K562 (cell line): ENCODE measurements around the gene PPP1R9A. TPM values are rescaled to one million over a fixed set of nuclear protein-coding genes. Genes with fewer than 3 reads are reported as not detected.

Experiments used
- ATAC-seq: fragments of 200-7000 bp; cut with Tn5 transposase; 3 replicates; pipeline ENCODE4 v1.9.1; 2020; ENCODE audit warnings: moderate library complexity
- BruUV-seq: library from RNA; stranded (reverse); fragments of 400-500 nt; replicated peaks from 2 replicates; lab custom pipeline; 2021; lab: Mats Ljungman, UMichigan
- CTCF ChIA-PET: fragments of 300-600 bp; formaldehyde crosslinking; extraction: SDS; loops from one replicate; lab custom pipeline; 2021; ENCODE audit warnings: low intra/inter-chr PET ratio; lab: Yijun Ruan, JAX
- POLR2A ChIA-PET: fragments of 300-600, 350-650 bp; sonication (Branson Sonifier 250); formaldehyde crosslinking; extraction: SDS; loops from one replicate; lab custom pipeline; 2021; ENCODE audit warnings: antibody characterized with exemption, inconsistent platforms; lab: Yijun Ruan, JAX
- DNase-seq, 4 experiments: peaks; one replicate each; pipeline versions ENCODE4 v3.0.0 to v3.0.0-alpha.2; 2011 to 2018; ENCODE audit warnings: low spot score in 3 of 4, mixed read lengths in 3 of 4; ENCODE audit errors: extremely low read depth in 1 of 4
- FAIRE-seq: peaks from 2 replicates; lab custom pipeline; 2011; peaks lifted over from hg19 to GRCh38; lab: Jason Lieb, UNC
- H2AFZ ChIP-seq: 2 replicates; pipeline ENCODE4 v1.6.0; 2011; ENCODE audit warnings: low read depth, low read length, control low read depth, inconsistent platforms
- H3K27ac ChIP-seq: fragments of 200-600 bp; 3 replicates; pipeline ENCODE4 v1.8.0; 2011; ENCODE audit warnings: low read depth, mild to moderate bottlenecking, control low read depth, inconsistent platforms, low read length, moderate library complexity, mixed read lengths; ENCODE audit errors: extremely low read depth
- H3K27me3 ChIP-seq, 2 experiments: fragments of 300-600 bp in 1 of 2; 2 replicates in 1 of 2; 3 replicates in 1 of 2; pipeline versions ENCODE4 v1.6.0 to v1.8.0; 2011; ENCODE audit warnings: inconsistent platforms in 2 of 2, low read length in 2 of 2, mild to moderate bottlenecking in 1 of 2, mixed read lengths in 1 of 2, moderate library complexity in 1 of 2; ENCODE audit not compliant: control insufficient read depth in 2 of 2, insufficient read depth in 2 of 2
- H3K36me3 ChIP-seq: fragments of 300-600 bp; 3 replicates; pipeline ENCODE4 v1.8.0; 2011; ENCODE audit warnings: mild to moderate bottlenecking, low read length, inconsistent platforms; ENCODE audit not compliant: control insufficient read depth, insufficient read depth
- H3K4me1 ChIP-seq, 2 experiments: fragments of 200-600 bp in 1 of 2; replicated peaks in 1 of 2; 2 replicates in 1 of 2; 3 replicates in 1 of 2; pipeline versions ENCODE4 v1.5.1 to v1.8.0; 2011; ENCODE audit warnings: inconsistent platforms in 2 of 2, low read length in 2 of 2, mild to moderate bottlenecking in 1 of 2, mixed read lengths in 1 of 2, moderate library complexity in 1 of 2; ENCODE audit not compliant: control insufficient read depth in 2 of 2, insufficient read depth in 2 of 2
- H3K4me2 ChIP-seq: 2 replicates; pipeline ENCODE4 v1.6.1; 2011; ENCODE audit warnings: low read length, control low read depth, inconsistent platforms, mixed read lengths; ENCODE audit not compliant: insufficient read depth
- H3K4me3 ChIP-seq: fragments of 200-600 bp; sonication (generic), shearing (Covaris generic); 2 replicates; pipeline ENCODE4 v1.5.1; 2016; ENCODE audit warnings: control low read depth, inconsistent platforms
- H3K79me2 ChIP-seq: fragments of 200-600 bp; 3 replicates; pipeline ENCODE4 v1.8.0; 2011; ENCODE audit warnings: low read length, inconsistent platforms; ENCODE audit not compliant: control insufficient read depth, insufficient read depth
- H3K9ac ChIP-seq, 2 experiments: 2 replicates each; pipeline versions ENCODE4 v1.6.0 to v1.6.1; 2011; ENCODE audit warnings: low read depth in 2 of 2, low read length in 2 of 2, control low read depth in 1 of 2, inconsistent platforms in 1 of 2, mild to moderate bottlenecking in 1 of 2, mixed read lengths in 1 of 2; ENCODE audit not compliant: insufficient read depth in 1 of 2
- H3K9me1 ChIP-seq: one replicate; pipeline ENCODE4 v1.6.0; 2011; ENCODE audit warnings: inconsistent platforms, mild to moderate bottlenecking, low read length, moderate library complexity; ENCODE audit not compliant: control insufficient read depth, insufficient read depth
- H3K9me3 ChIP-seq: replicated peaks from 2 replicates; pipeline ENCODE4 v1.5.1; 2011; ENCODE audit warnings: low read depth, low read length, inconsistent platforms; ENCODE audit not compliant: control insufficient read depth, insufficient read depth
- H4K20me1 ChIP-seq: replicated peaks from 2 replicates; pipeline ENCODE4 v1.6.1; 2011; ENCODE audit warnings: low read length, inconsistent platforms, mixed read lengths; ENCODE audit not compliant: control insufficient read depth, insufficient read depth
- ARID2 ChIP-seq: fragments of 450-650 bp; IDR thresholded peaks from 2 replicates; pipeline ENCODE4 v1.6.1; 2017; ENCODE audit warnings: antibody characterized with exemption, mild to moderate bottlenecking
- ATF1 ChIP-seq, 2 experiments: fragments of 450-650 bp in 1 of 2; IDR thresholded peaks; 2 replicates each; pipeline ENCODE4 v1.6.1; 2016; ENCODE audit warnings: missing compliant biosample characterization in 1 of 2, missing genetic modification characterization in 1 of 2
- KLF10 ChIP-seq: fragments of 250-450 bp; sonication (Bioruptor Pico); IDR thresholded peaks from 2 replicates; pipeline ENCODE4 v1.6.1; 2021; ENCODE audit warnings: matching md5 sums
- MECOM ChIP-seq: fragments of 250-450 bp; sonication (Bioruptor Pico); IDR thresholded peaks from 2 replicates; pipeline ENCODE4 v1.8.0; 2022; ENCODE audit warnings: inconsistent platforms
- SIX5 ChIP-seq, 2 experiments: IDR thresholded peaks; 2 replicates each; pipeline ENCODE4 v1.6.1; 2011; ENCODE audit warnings: low read length in 2 of 2, borderline replicate concordance in 1 of 2, low read depth in 1 of 2, mild to moderate bottlenecking in 1 of 2, moderate library complexity in 1 of 2; ENCODE audit not compliant: insufficient read depth in 1 of 2
- ZNF175 ChIP-seq: fragments of 200-800 bp; sonication (Bioruptor generic); IDR thresholded peaks from 2 replicates; pipeline ENCODE4 v1.6.1; 2016; ENCODE audit warnings: low read depth, mild to moderate bottlenecking, missing genetic modification characterization, missing compliant biosample characterization
- ZNF184 ChIP-seq: sonication (generic); formaldehyde crosslinking; IDR thresholded peaks from 2 replicates; pipeline ENCODE4 v1.5.0; 2020; ENCODE audit warnings: missing genetic modification reagents
- ZNF354B ChIP-seq: fragments of 250-450 bp; sonication (Bioruptor Pico); IDR thresholded peaks from 2 replicates; pipeline ENCODE4 v1.4.0; 2020
- ZNF436 ChIP-seq: fragments of 250-450, 450-650 bp; sonication (Bioruptor Pico); formaldehyde crosslinking; IDR thresholded peaks from 2 replicates; pipeline ENCODE4 v1.7.0; 2020; ENCODE audit warnings: mild to moderate bottlenecking
- WGBS: fragments of 100-300 bp; shearing (Covaris generic); methylation state at CpG from one replicate; pipeline ENCODE4 v1.1.6; 2016; ENCODE audit warnings: low coverage, mixed read lengths; ENCODE audit not compliant: insufficient coverage; ENCODE audit errors: missing lambda C conversion rate; 5-methylcytosine and 5-hydroxymethylcytosine counted together
- in situ Hi-C: fragments of 300-500 bp; cut with MboI; formaldehyde crosslinking; loops from 4 replicates; pipeline ENCODE4 v1.15.0; 2018; ENCODE audit warnings: inconsistent platforms, mixed read lengths
- intact Hi-C: fragments of 100-400 bp; cut with micrococcal nuclease; formaldehyde crosslinking; loops from 2 replicates; pipeline ENCODE4 v1.14.2; 2022
- polyA plus RNA-seq, 8 experiments: library from polyadenylated mRNA; depleted of rRNA in 4 of 8; stranded (reverse) in 5 of 8; unstranded in 3 of 8; fragments of >200 nt; fragmentation: Nextera tagmentation in 2 of 8; fragmentation: Illumina TruSeq in 1 of 8; extraction: Ambion mirVana in 2 of 8; extraction: Trizol in 1 of 8; gene quantifications; 2 replicates each; pipeline versions ENCODE4 v1.2.1 to v1.2.3, GENCODE V29; 2011 to 2014; ENCODE audit warnings: inconsistent platforms in 1 of 8, missing spikeins in 1 of 8
- total RNA-seq, 7 experiments: library from RNA; depleted of rRNA in 6 of 7; stranded (reverse); fragments of >200 nt in 6 of 7; fragmentation: Illumina TruSeq in 2 of 7; extraction: Trizol in 2 of 7; gene quantifications; 2 replicates each; pipeline versions ENCODE4 v1.2.1 to v1.2.3, GENCODE V29; 2011 to 2021; ENCODE audit warnings: low replicate concordance in 1 of 7
- TF ChIP-seq, protein P1 (sequence below): fragments of 250-450 bp; sonication (Bioruptor Pico); IDR thresholded peaks from 2 replicates; pipeline ENCODE4 v1.4.0; 2020; ENCODE audit warnings: borderline replicate concordance
- TF ChIP-seq, protein P2 (sequence below), 2 experiments: fragments of 450-650 bp; formaldehyde crosslinking in 1 of 2; IDR thresholded peaks; 2 replicates each; pipeline versions ENCODE4 v1.4.0 to v1.6.1; 2014 to 2020; ENCODE audit warnings: mild to moderate bottlenecking in 2 of 2, borderline replicate concordance in 1 of 2, low read depth in 1 of 2

The PPP1R9A gene
- total and polyA plus RNA-seq, 9 of the 15 experiments (the other 6 are each of a cell fraction or from before 2014, with no cell fraction given) = 0.24 TPM; not detected in 8

GRCh38 chr7:95322396-95322795, 415.0 kb downstream of the PPP1R9A start (continued):
- no peak for TF ChIP-seq SIX5 (IDR thresholded peaks at IDR 0.05; ENCODE audit: borderline replicate concordance in 1 of 2, insufficient read depth in 1 of 2, low read depth in 1 of 2, low read length in 2 of 2)
- TF ChIP-seq, all 486 proteins: peak for 0

DNA sequence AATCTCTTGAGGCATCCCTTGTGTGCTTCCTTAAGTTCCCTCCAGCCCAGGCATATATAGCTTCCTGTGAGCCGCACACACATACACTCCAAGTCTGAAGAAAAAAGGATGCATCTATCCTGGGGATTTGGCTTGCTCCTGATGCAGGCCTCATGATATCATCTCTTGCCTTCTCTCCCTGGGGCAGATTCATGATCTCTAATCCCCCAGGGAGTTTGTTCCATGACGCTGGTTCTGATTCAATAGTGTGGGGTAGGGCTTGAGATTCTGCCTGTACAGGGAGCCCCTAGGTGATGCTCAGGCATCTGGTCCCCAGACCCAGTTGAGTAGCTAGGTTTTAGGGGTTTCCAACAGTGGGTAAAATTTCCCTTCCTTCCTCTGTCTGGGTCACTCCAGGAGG, 415.5 kb downstream of the PPP1R9A start:
- Histone ChIP-seq H2AFZ (no peak overlapping the region), H3K9me1 (no peaks in the 10 kb centered on the region), H3K4me3 (no peak overlapping the region), H3K9ac (no peak overlapping the region), H4K20me1 (no peaks in the 10 kb centered on the region), H3K79me2 (no peaks in the 10 kb centered on the region), H3K36me3 (no peaks in the 10 kb centered on the region), H3K9me3 (no peaks in the 10 kb centered on the region), H3K27ac (no peak overlapping the region), H3K27me3 (peaks cover 0 to 7% of the 10 kb centered on the region in 2 experiments; a peak in 1 of 5 replicates), H3K4me2 (no peak overlapping the region), H3K4me1 (no peaks in the 10 kb centered on the region; a peak in 1 of 5 replicates)
- CTCF ChIA-PET = no interaction called here
- no peak for FAIRE-seq
- intact Hi-C loops = no loop called here
- 0% methylated on average over 2 of the region's 2 CpGs for WGBS
- ATAC-seq = no peak
- DNase-seq = no peak
- POLR2A ChIA-PET = no interaction called here
- no TSS peak for BruUV-seq
- in situ Hi-C loops = no loop called here
- TF ChIP-seq, protein P1, sequence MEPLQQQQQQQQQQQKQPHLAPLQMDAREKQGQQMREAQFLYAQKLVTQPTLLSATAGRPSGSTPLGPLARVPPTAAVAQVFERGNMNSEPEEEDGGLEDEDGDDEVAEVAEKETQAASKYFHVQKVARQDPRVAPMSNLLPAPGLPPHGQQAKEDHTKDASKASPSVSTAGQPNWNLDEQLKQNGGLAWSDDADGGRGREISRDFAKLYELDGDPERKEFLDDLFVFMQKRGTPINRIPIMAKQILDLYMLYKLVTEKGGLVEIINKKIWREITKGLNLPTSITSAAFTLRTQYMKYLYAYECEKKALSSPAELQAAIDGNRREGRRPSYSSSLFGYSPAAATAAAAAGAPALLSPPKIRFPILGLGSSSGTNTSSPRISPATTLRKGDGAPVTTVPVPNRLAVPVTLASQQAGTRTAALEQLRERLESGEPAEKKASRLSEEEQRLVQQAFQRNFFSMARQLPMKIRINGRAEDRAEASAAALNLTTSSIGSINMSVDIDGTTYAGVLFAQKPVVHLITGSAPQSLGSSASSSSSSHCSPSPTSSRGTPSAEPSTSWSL (CRISPR knock-in tag) = no peak
- TF ChIP-seq, protein P2, sequence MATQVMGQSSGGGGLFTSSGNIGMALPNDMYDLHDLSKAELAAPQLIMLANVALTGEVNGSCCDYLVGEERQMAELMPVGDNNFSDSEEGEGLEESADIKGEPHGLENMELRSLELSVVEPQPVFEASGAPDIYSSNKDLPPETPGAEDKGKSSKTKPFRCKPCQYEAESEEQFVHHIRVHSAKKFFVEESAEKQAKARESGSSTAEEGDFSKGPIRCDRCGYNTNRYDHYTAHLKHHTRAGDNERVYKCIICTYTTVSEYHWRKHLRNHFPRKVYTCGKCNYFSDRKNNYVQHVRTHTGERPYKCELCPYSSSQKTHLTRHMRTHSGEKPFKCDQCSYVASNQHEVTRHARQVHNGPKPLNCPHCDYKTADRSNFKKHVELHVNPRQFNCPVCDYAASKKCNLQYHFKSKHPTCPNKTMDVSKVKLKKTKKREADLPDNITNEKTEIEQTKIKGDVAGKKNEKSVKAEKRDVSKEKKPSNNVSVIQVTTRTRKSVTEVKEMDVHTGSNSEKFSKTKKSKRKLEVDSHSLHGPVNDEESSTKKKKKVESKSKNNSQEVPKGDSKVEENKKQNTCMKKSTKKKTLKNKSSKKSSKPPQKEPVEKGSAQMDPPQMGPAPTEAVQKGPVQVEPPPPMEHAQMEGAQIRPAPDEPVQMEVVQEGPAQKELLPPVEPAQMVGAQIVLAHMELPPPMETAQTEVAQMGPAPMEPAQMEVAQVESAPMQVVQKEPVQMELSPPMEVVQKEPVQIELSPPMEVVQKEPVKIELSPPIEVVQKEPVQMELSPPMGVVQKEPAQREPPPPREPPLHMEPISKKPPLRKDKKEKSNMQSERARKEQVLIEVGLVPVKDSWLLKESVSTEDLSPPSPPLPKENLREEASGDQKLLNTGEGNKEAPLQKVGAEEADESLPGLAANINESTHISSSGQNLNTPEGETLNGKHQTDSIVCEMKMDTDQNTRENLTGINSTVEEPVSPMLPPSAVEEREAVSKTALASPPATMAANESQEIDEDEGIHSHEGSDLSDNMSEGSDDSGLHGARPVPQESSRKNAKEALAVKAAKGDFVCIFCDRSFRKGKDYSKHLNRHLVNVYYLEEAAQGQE (IDR thresholded peaks at IDR 0.05; ENCODE audit: borderline replicate concordance) = no peak
- TF ChIP-seq, protein P2 (CRISPR knock-in tag; IDR thresholded peaks at IDR 0.05; ENCODE audit: low read depth) = no peak
- TF ChIP-seq KLF10 (CRISPR knock-in tag) (no peak), ZNF175 (CRISPR knock-in tag) (no peak), ATF1 (CRISPR knock-in tag; IDR thresholded peaks at IDR 0.05) (no peak), ATF1 (tag; IDR thresholded peaks at IDR 0.05) (no peak), ZNF184 (CRISPR knock-in tag) (no peak), MECOM (CRISPR knock-in tag) (no peak), ZNF354B (CRISPR knock-in tag) (no peak), ZNF436 (CRISPR knock-in tag) (no peak), ARID2 (no peak)
